T-cell (primary cell): ENCODE measurements around the gene TMPRSS11D. TPM values are rescaled to one million over a fixed set of nuclear protein-coding genes. Genes with fewer than 3 reads are reported as not detected.

ENCODE experiments used
- ATAC-seq, 4 experiments: fragments of 200-7000 bp in 3 of 4; fragments of 150-1000 bp in 1 of 4; cut with Tn5 transposase; replicated peaks in 1 of 4; 1 replicate in 3 of 4; 2 replicates in 1 of 4; pipeline ENCODE4 v1.10.0; 2021; ENCODE audit warnings: moderate library complexity in 3 of 4, mild to moderate bottlenecking in 2 of 4, moderate number of reproducible peaks in 1 of 4
- CTCF ChIA-PET, 2 donors: fragments of 300-600 bp; sonication (Branson Sonifier 250); formaldehyde crosslinking; loops; one replicate each; lab custom pipeline; 2022; ENCODE audit warnings: antibody characterized with exemption in 2 of 2; lab: Charles Lee
- POLR2A ChIA-PET, 2 donors: fragments of 300-600 bp; sonication (Branson Sonifier 250); formaldehyde crosslinking; loops; one replicate each; lab custom pipeline; 2022; ENCODE audit warnings: antibody characterized with exemption in 2 of 2; lab: Charles Lee
- DNase-seq, 35 experiments: peaks; one replicate each; pipeline versions ENCODE4 v3.0.0 to v3.0.0-alpha.2; 2013 to 2023
- H3K27ac ChIP-seq: one replicate; pipeline ENCODE4 v1.5.1; 2013; ENCODE audit warnings: low read length
- H3K27me3 ChIP-seq, 2 experiments: replicated peaks in 1 of 2; 1 replicate in 1 of 2; 2 replicates in 1 of 2; pipeline versions ENCODE4 v1.6.1 to v1.7.0; 2013; ENCODE audit warnings: low read length in 1 of 2, mixed read lengths in 1 of 2; ENCODE audit not compliant: control insufficient read depth in 2 of 2, insufficient read depth in 2 of 2; ENCODE audit errors: extremely low read depth in 1 of 2
- H3K36me3 ChIP-seq, 2 donors: 1 replicate in 1 of 2; 2 replicates in 1 of 2; pipeline versions ENCODE4 v1.6.1 to v1.7.0; 2013; ENCODE audit warnings: low read length in 1 of 2; ENCODE audit not compliant: control insufficient read depth in 2 of 2, insufficient read depth in 1 of 2; ENCODE audit errors: extremely low read depth in 1 of 2
- H3K4me1 ChIP-seq, 2 experiments: 1 replicate in 1 of 2; 2 replicates in 1 of 2; pipeline versions ENCODE4 v1.6.1 to v1.7.0; 2013; ENCODE audit warnings: low read length in 2 of 2, mixed read lengths in 1 of 2; ENCODE audit not compliant: insufficient read depth in 2 of 2, control insufficient read depth in 1 of 2; ENCODE audit errors: extremely low read depth in 1 of 2
- H3K4me3 ChIP-seq, 2 donors: 1 replicate in 1 of 2; 2 replicates in 1 of 2; pipeline versions ENCODE4 v1.5.1 to v1.7.0; 2013; ENCODE audit warnings: mild to moderate bottlenecking in 2 of 2, low read length in 1 of 2, moderate library complexity in 1 of 2; ENCODE audit not compliant: control insufficient read depth in 1 of 2; ENCODE audit errors: extremely low read depth in 1 of 2
- H3K9me3 ChIP-seq: 2 replicates; pipeline ENCODE4 v1.7.0; 2013
- H3K27ac Mint-ChIP-seq, 2 donors: one replicate each; pipeline ENCODE4 v1.8.0; 2020 to 2021; ENCODE audit warnings: mild to moderate bottlenecking in 2 of 2, mixed read lengths in 2 of 2
- H3K27me3 Mint-ChIP-seq, 2 donors: one replicate each; pipeline ENCODE4 v1.8.0; 2021 to 2022; ENCODE audit warnings: mixed read lengths in 2 of 2
- H3K36me3 Mint-ChIP-seq: one replicate; pipeline ENCODE4 v1.8.0; 2021; ENCODE audit warnings: mixed read lengths
- H3K4me1 Mint-ChIP-seq, 3 donors: one replicate each; pipeline ENCODE4 v1.8.0; 2020 to 2022; ENCODE audit warnings: mixed read lengths in 3 of 3, mild to moderate bottlenecking in 1 of 3
- H3K4me3 Mint-ChIP-seq, 3 donors: one replicate each; pipeline ENCODE4 v1.8.0; 2020 to 2022; ENCODE audit warnings: mild to moderate bottlenecking in 3 of 3, mixed read lengths in 3 of 3, moderate library complexity in 3 of 3
- H3K9me3 Mint-ChIP-seq, 3 donors: one replicate each; pipeline ENCODE4 v1.8.0; 2020 to 2022; ENCODE audit warnings: mixed read lengths in 3 of 3
- WGBS: methylation state at CpG from one replicate; pipeline ENCODE4 v1.1.5; 2013; ENCODE audit warnings: missing lambda C conversion rate; ENCODE audit not compliant: insufficient coverage; 5-methylcytosine and 5-hydroxymethylcytosine counted together
- total RNA-seq, 35 experiments: library from RNA in 6 of 35; stranded (reverse) in 6 of 35; fragments of 120-200 nt in 1 of 35; gene quantifications; one replicate each; pipeline versions ENCODE4 v1.2.1 to v1.2.4 and lab custom pipeline; 2013 to 2026

TMPRSS11D gene
- total RNA-seq, 5 donors from 2014 or later (not counting 1 experiment from before 2014, with no cell fraction given) = not detected

DNA sequence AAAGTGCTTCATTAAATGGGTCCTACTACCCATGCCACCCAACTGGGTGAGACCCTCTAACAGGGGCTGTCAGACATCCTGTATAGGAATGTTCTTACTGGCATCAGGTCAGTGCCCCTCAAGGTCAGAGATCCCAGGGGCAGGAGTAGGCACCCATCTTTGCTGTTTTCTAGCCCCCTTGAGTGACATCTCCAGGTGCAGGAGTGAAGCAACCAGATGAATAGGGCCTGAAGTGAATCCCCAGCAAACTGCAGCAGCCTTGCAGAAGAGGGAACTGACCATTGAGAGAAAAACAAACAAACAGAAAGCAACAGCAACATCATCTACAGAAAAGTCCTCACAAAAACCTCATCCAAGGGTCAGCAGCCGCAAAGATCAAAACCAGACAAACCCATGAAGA lies 73.8 kb downstream of the TMPRSS11D start:
- Mint-ChIP-seq H3K4me3 (no peak overlapping the region), H3K27ac (no peak overlapping the region), H3K27me3 (peaks cover 0 to 3% of the 10 kb centered on the region in 2 donors), H3K9me3 (peaks cover 20 to 48% (median 30%) of the 10 kb centered on the region in 3 donors), H3K36me3 (peaks cover 2% of the 10 kb centered on the region), H3K4me1 (no peaks in the 10 kb centered on the region)
- Histone ChIP-seq H3K4me3 (no peak overlapping the region), H3K27ac (no peak overlapping the region), H3K27me3 (no peaks in the 10 kb centered on the region), H3K9me3 (no peaks in the 10 kb centered on the region), H3K4me1 (no peaks in the 10 kb centered on the region), H3K36me3 (no peaks in the 10 kb centered on the region)
- ChIA-PET POLR2A (no interaction called here), CTCF (no interaction called here)
- WGBS = no CpG with 5 or more reads among the region's 1 CpG
- ATAC-seq = no peak
- no peak for DNase-seq

- CTCF ChIA-PET = no interaction called here
- H3K9me3 Mint-ChIP-seq = peaks cover 20 to 43% (median 25%) of the 10 kb centered on the region in 3 donors
- H3K4me3 Mint-ChIP-seq = no peak overlapping the region
- no peaks in the 10 kb centered on the region for H3K4me1 Mint-ChIP-seq
- Histone ChIP-seq H3K27me3 (no peaks in the 10 kb centered on the region), H3K4me3 (no peak overlapping the region), H3K4me1 (no peaks in the 10 kb centered on the region), H3K27ac (no peak overlapping the region), H3K36me3 (no peaks in the 10 kb centered on the region), H3K9me3 (no peaks in the 10 kb centered on the region)
- peaks cover 2% of the 10 kb centered on the region for H3K36me3 Mint-ChIP-seq
- POLR2A ChIA-PET = no interaction called here
- no peak for DNase-seq
- H3K27ac Mint-ChIP-seq = no peak overlapping the region
- peaks cover 0 to 3% of the 10 kb centered on the region in 2 donors for H3K27me3 Mint-ChIP-seq
- 97% methylated on average over 4 of the region's 7 CpGs for WGBS
- no peak for ATAC-seq
These were observed 74.3 kb downstream of the TMPRSS11D start for GRCh38 chr4:67809502-67809901.

DNA sequence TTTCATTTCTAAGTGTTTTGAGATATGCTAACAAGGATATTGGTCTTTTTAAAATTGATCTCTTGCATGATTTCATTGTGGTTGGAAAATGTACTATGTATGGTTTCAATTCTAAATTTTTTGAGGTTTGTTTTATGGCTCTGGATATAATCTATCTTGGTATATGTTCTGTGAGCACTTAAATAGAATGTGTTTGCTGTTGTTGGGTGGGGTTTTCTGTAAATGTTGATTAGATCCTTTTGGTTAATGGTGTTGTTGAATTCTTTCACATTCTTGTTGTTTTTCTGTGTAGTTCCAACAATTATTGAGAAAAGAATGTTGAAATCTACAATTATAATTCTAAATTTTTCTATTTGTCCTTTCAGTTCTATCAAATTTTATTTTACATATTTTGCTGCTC lies 87.0 kb downstream of the TMPRSS11D start:
- Histone ChIP-seq H3K27ac (no peak overlapping the region), H3K4me3 (no peak overlapping the region), H3K36me3 (no peaks in the 10 kb centered on the region), H3K9me3 (no peaks in the 10 kb centered on the region), H3K4me1 (no peaks in the 10 kb centered on the region), H3K27me3 (no peaks in the 10 kb centered on the region)
- CTCF ChIA-PET = no interaction called here
- no peaks in the 10 kb centered on the region for H3K4me1 Mint-ChIP-seq
- no peak overlapping the region for H3K27ac Mint-ChIP-seq
- H3K9me3 Mint-ChIP-seq = peaks cover 0 to 6% (median under 1%) of the 10 kb centered on the region in 3 donors
- H3K4me3 Mint-ChIP-seq = no peak overlapping the region
- POLR2A ChIA-PET = no interaction called here
- DNase-seq = no peak
- no peak for ATAC-seq
- H3K27me3 Mint-ChIP-seq = no peaks in the 10 kb centered on the region
- H3K36me3 Mint-ChIP-seq = peaks cover 6% of the 10 kb centered on the region

DNA sequence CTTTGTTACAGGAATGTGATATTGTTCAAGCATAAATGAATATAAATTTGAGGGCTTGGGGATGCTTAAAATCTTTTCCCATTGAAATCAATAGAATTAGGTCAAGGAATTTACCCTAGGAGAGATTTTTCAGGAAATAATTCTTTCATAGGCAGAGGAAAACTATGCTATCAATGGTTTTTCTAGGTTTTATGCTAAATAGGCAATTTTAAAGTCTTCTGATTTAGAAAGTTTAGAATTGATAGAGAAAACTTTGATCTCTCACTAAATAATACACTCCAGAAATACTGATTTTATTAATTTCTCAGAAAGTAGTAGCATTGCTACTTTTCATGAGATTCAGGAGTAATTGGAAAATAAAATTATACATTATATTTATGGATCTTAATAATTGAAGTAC lies 93.1 kb downstream of the TMPRSS11D start:
- Histone ChIP-seq H3K4me3 (no peak overlapping the region), H3K36me3 (no peaks in the 10 kb centered on the region), H3K9me3 (no peaks in the 10 kb centered on the region), H3K27ac (no peak overlapping the region), H3K4me1 (no peaks in the 10 kb centered on the region), H3K27me3 (no peaks in the 10 kb centered on the region)
- H3K9me3 Mint-ChIP-seq = peaks cover 0 to 4% (median 0%) of the 10 kb centered on the region in 3 donors
- H3K4me3 Mint-ChIP-seq = no peak overlapping the region
- DNase-seq (no peak), ATAC-seq (no peak)
- peaks cover 8% of the 10 kb centered on the region for H3K36me3 Mint-ChIP-seq
- H3K27ac Mint-ChIP-seq = no peak overlapping the region
- POLR2A ChIA-PET = interaction anchor here in 1 of 2 donors (0.5 kb wide), 1 partner anchor 14 kb away, joined by 10 read pairs; no protein-coding TSS in a partner anchor
- no peaks in the 10 kb centered on the region for H3K4me1 Mint-ChIP-seq
- CTCF ChIA-PET = no interaction called here
- no peaks in the 10 kb centered on the region for H3K27me3 Mint-ChIP-seq

DNA sequence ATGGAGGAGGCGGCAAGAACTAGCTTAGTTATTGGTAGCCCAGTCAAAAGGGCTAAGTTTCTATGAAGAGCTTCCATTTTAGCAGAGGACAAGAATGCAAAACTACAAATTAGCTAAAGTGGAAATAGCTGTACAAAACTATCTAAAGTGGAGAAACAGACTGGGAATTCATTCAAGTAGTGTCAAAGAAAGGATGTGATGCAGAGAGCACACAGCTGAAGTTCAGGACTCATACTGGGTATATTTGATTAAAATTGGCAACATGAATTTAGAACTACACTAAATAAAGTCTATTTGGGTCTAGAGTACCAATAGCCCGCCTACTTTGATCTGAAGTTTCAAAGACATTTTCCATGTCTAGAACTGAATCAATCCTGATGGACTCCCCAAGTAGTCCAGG lies 96.5 kb downstream of the TMPRSS11D start:
- Histone ChIP-seq H3K36me3 (no peaks in the 10 kb centered on the region), H3K4me3 (no peak overlapping the region), H3K27ac (no peak overlapping the region), H3K27me3 (no peaks in the 10 kb centered on the region), H3K4me1 (no peaks in the 10 kb centered on the region), H3K9me3 (no peaks in the 10 kb centered on the region)
- WGBS = no CpG with 5 or more reads among the region's 2 CpGs
- no peak for DNase-seq
- ChIA-PET CTCF (no interaction called here), POLR2A (no interaction called here)
- Mint-ChIP-seq H3K4me3 (no peak overlapping the region), H3K4me1 (no peaks in the 10 kb centered on the region), H3K27me3 (no peaks in the 10 kb centered on the region), H3K36me3 (peaks cover 8% of the 10 kb centered on the region), H3K27ac (no peak overlapping the region), H3K9me3 (peaks cover 0 to 4% (median 0%) of the 10 kb centered on the region in 3 donors)
- ATAC-seq = no peak

DNA sequence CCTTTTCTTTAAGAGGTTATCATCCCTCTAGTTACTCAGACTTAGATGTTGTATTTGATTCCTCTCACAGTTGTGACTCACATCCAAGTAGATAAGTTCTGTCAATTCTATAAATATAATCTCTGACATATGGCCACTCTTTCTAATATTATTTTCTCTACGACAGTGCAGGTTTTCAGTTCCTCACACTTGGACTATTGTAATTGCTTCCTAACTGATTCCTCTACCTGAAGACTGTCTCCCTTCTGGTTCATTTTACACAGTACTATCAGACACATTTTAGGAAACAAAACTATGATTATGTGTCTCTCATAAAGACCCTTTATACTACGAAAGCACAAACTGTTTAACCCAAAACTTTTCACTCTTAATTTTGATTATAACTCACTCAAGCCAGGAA lies 98.3 kb downstream of the TMPRSS11D start:
- ChIA-PET CTCF (no interaction called here), POLR2A (no interaction called here)
- H3K4me1 Mint-ChIP-seq = no peaks in the 10 kb centered on the region
- Histone ChIP-seq H3K36me3 (no peaks in the 10 kb centered on the region), H3K4me1 (no peaks in the 10 kb centered on the region), H3K27me3 (no peaks in the 10 kb centered on the region), H3K4me3 (no peak overlapping the region), H3K9me3 (no peaks in the 10 kb centered on the region), H3K27ac (no peak overlapping the region)
- no peaks in the 10 kb centered on the region for H3K27me3 Mint-ChIP-seq
- H3K27ac Mint-ChIP-seq = no peak overlapping the region
- WGBS = 100% methylated on average over 1 of the region's 2 CpGs
- ATAC-seq (no peak), DNase-seq (no peak)
- no peaks in the 10 kb centered on the region for H3K9me3 Mint-ChIP-seq
- peaks cover 4% of the 10 kb centered on the region for H3K36me3 Mint-ChIP-seq
- no peak overlapping the region for H3K4me3 Mint-ChIP-seq

GRCh38 chr4:67779631-67780030 lies 104.2 kb downstream of the TMPRSS11D start:
- ChIA-PET CTCF (no interaction called here), POLR2A (interaction anchor here in 1 of 2 donors (0.7 kb wide), 1 partner anchor 758 kb away, joined by 8 read pairs; no protein-coding TSS in a partner anchor)
- ATAC-seq = no peak
- no peaks in the 10 kb centered on the region for H3K9me3 ChIP-seq
- no peak overlapping the region for H3K4me3 ChIP-seq
- Mint-ChIP-seq H3K4me3 (no peak overlapping the region), H3K27me3 (no peaks in the 10 kb centered on the region), H3K27ac (no peak overlapping the region), H3K9me3 (no peaks in the 10 kb centered on the region), H3K4me1 (no peaks in the 10 kb centered on the region), H3K36me3 (no peaks in the 10 kb centered on the region)
- H3K36me3 ChIP-seq = no peaks in the 10 kb centered on the region
- no peaks in the 10 kb centered on the region for H3K4me1 ChIP-seq
- no peak for DNase-seq
- H3K27ac ChIP-seq = no peak overlapping the region
- H3K27me3 ChIP-seq = no peaks in the 10 kb centered on the region
- WGBS = no CpG with 5 or more reads among the region's 2 CpGs
